ENCODE measurements around the gene MICALL2.

DNA sequence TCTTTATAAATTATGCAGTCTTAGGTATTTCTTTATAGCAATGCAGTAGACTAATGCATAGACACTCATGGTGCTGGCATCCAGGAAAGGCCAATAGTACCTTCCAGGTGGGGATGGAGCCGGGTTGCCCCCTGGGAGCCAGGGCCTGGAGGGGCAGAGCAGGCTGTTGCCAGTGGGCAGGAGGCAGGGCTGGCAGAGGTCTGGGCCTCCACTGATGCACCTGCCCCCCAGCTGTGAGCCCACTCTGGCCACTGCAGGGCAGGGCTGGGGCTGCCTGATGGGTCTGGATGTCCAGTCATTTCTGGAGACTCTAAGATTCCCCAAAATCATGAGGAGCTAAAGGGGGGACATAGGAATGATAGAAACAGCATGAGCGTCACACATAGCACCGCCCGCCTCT, 66.7 kb downstream of the MICALL2 start:
- TF ChIP-seq GATA1 (IDR thresholded peaks at IDR 0.05; ENCODE audit: low read depth, low read length) (no peak), POLR2A (IDR thresholded peaks at IDR 0.05; ENCODE audit: low read length) (no peak)
